GM12891 (cell line): ENCODE results near the gene NAA60.

ENCODE experiments used
- POLR2A ChIP-seq: IDR thresholded peaks from 2 replicates; pipeline ENCODE4 v1.6.1; 2011; ENCODE audit warnings: low read depth, low read length, control low read depth
- POLR2AphosphoS5 ChIP-seq: IDR thresholded peaks from 2 replicates; pipeline ENCODE4 v1.6.1; 2011; ENCODE audit warnings: low read depth, low read length, control low read depth
- SPI1 ChIP-seq: IDR thresholded peaks from 2 replicates; pipeline ENCODE4 v1.6.1; 2011; ENCODE audit warnings: low read depth, low read length, control low read depth
- TAF1 ChIP-seq: IDR thresholded peaks from 2 replicates; pipeline ENCODE4 v1.6.1; 2011; ENCODE audit warnings: low read depth, low read length, control low read depth

- TF ChIP-seq POLR2AphosphoS5: no peak
- TF ChIP-seq TAF1: no peak
- TF ChIP-seq POLR2A: no peak
- no peak for TF ChIP-seq SPI1
Observed at GRCh38 chr16:3501783-3502400, 58.4 kb downstream of the NAA60 start.
